ENCODE results near the gene ITGB1BP2. TPM values are rescaled to one million over a fixed set of nuclear protein-coding genes. Genes with fewer than 3 reads are reported as not detected.
A peak's percentile ranks its signal among the peaks of the same experiment; 100 is the strongest.

Gene ITGB1BP2
- 1 to 10 TPM in 1 of 4 donors, under 1 TPM in 2, not detected in 1; 0.16 to 1.9 (median 0.21) TPM for total RNA-seq

DNA sequence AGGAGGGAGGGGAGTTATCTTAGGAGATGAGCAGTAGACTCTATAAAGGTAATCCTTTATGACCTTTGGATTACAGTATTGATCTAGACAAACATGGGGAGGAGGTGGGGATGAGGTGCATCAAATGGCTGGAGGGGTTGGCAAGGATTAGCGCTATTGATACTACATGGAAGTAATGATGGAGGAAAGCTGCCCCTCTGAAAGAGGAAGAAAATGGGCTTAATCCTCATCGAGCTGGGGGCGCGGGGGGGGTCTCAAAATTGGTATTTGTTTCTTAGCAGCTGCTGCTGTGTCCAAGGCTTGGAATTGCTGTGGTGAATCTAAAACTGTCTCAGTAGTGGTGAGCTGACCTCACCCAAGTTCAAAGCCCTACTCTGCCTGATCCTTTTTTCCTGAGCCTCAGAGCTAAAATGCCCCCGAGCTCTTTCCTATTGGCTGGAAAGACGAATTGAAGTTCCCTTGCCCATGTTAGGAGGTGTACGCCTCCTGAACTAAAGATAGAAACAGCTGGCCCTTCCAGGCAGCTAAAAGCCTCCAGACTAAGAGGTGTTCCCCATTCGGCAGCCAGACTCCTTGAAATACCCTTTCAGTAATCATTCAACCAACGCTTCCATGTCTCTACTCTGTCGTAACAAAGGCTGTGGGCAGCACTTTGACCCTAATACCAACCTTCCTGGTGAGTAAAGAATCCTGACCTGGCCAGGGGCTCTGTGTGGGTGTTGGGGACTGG is at the start of gene ITGB1BP2:
Gene ITGB1BP2, plus strand, starts transcription at position 556 of the 730 bp plus-strand sequence. Its CDS starts 57 bp downstream, at position 613.
- 50 to 60% methylated on average over 10 of the region's 10 CpGs for WGBS, 2 donors
- TF ChIP-seq, protein P1, sequence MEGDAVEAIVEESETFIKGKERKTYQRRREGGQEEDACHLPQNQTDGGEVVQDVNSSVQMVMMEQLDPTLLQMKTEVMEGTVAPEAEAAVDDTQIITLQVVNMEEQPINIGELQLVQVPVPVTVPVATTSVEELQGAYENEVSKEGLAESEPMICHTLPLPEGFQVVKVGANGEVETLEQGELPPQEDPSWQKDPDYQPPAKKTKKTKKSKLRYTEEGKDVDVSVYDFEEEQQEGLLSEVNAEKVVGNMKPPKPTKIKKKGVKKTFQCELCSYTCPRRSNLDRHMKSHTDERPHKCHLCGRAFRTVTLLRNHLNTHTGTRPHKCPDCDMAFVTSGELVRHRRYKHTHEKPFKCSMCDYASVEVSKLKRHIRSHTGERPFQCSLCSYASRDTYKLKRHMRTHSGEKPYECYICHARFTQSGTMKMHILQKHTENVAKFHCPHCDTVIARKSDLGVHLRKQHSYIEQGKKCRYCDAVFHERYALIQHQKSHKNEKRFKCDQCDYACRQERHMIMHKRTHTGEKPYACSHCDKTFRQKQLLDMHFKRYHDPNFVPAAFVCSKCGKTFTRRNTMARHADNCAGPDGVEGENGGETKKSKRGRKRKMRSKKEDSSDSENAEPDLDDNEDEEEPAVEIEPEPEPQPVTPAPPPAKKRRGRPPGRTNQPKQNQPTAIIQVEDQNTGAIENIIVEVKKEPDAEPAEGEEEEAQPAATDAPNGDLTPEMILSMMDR (IDR thresholded peaks at IDR 0.05): no peak
- no peak for TF ChIP-seq POLR2A (IDR thresholded peaks at IDR 0.05)
- intact Hi-C loops (cut with DNase I; ENCODE audit: low total_unique reads): no loop called here
- DNase-seq (ENCODE audit: low spot score in 2 of 2): peak in 1 of 2 donors; percentile 50
- no peak within 1 kb of the TSS for H3K4me3 ChIP-seq (ENCODE audit: low read depth, poor library complexity, severe bottlenecking)

DNA sequence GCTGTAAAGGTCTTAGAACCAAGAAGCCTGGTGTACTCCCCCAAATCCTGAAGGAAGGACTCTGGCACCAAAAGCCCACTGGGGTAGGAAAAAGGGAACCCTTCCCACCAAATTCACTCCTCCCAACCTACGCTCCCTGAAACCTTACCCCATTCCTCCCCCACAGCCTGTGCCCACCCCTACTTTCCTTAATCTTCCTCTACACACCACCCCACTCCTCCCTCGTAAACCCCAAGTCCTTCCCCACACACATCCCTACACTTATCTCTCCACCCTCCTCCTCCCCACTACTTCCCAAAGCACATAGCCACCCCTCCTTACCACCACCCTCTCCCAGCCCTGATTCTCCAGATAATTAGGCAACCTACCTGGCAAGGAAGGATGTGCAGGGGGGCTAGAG is 49.3 kb upstream of the ITGB1BP2 start:
- WGBS, 2 donors: 70 to 79% methylated on average over 2 of the region's 2 CpGs
- no peak for TF ChIP-seq POLR2A (IDR thresholded peaks at IDR 0.05)
- TF ChIP-seq, protein P1 (IDR thresholded peaks at IDR 0.05): no peak
- intact Hi-C loops (cut with DNase I; ENCODE audit: low total_unique reads): no loop called here
- no peak for DNase-seq (ENCODE audit: low spot score in 2 of 2)
- no peak overlapping the region for H3K4me3 ChIP-seq (ENCODE audit: low read depth, poor library complexity, severe bottlenecking)

DNA sequence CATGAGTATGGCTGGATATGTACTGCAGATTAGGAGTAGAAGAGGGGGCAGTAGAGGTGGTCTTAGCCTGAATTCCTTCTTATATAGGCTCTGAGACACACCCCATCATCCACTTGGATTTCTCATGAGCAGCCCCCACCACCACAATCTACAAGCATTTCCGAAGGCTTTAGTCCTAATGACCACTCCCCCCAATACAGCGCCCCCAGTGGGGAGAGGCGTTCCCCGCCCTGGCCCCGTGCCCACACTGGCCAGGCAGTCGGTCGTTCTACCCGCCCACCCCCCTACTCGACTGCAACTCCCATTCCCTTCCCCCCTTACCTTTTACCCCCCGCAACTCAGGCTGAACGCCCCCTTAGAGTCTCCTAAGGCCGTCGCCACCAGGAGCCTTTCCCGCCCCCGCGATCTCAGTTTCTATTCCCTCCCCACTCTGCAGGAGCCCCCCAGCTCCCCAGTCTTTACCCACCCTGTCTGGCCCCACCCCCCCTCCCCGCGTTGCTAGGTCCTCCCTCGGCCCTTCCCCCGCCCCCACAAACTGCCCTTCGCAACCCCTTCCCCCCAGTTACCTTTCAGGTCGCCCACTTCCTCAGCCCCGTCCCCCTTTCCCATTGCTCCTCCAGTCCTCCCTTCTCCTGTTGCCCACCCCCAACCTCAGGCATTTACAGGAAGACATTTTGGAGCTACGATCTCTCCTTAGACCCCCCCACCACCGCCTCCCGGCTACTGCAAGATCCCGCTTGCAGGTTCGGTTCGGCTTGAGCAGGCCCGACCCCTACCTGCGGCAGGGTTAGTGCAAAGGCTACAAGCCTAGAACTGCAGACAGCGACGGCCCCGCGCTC is 48.1 kb upstream of the ITGB1BP2 start:
- intact Hi-C loops (cut with DNase I; ENCODE audit: low total_unique reads): no loop called here
- H3K4me3 ChIP-seq (ENCODE audit: low read depth, poor library complexity, severe bottlenecking): peak overlapping the region; percentile 60
- 3 to 44% methylated on average over 26 to 28 of the region's 35 CpGs for whole genome bisulfite sequencing, 2 donors
- TF ChIP-seq, protein P1 (IDR thresholded peaks at IDR 0.05): no peak
- no peak for TF ChIP-seq POLR2A (IDR thresholded peaks at IDR 0.05)
- no peak for DNase-seq (ENCODE audit: low spot score in 2 of 2)

DNA sequence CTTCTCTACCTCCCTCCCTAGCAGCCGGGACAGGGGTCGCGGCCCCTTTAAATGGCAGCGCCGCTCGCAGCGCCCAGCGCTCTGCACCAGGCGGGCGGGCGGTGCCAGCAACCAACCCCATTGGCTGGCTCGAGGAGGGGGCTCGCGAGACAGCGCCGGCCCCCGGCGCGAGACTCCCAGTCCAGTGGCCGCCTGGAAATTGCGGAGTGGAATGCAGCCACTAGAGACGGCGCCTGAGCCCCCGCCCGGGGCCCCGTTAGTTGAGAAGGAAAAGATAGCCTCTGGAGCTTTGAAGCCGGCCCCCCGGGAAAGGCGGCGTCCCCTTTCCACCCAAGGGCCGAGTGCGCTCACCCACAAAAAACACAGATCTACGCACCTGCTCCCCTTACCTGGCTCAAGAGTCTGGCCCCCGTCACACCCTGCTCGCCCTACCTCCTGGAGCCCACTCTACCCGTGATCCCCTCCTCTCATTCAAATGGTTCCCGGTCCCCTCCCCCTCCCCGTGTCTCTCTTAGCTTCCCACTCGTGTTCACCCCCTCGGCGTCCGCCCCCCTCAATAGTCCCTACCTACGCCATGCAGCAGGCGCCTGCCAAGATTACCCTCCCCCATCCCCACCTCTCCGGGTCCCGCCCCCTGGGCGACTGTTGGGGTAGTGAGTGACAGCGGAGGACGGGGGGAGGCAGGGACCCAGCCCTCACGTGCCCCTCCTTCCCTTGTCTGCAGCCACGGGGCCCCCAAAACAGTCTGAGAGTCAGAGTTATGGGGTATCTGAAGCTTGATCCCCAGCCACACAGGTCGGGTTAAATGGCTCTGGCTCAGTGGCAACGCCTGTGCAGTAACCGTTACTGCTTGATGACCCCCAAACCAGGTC is 47.2 kb upstream of the ITGB1BP2 start, which contains the start of gene ZMYM3:
Gene ZMYM3, minus strand, starts transcription at position 49 of the 872 bp plus-strand sequence. CDS start 885 bp downstream, outside the sequence.
- TF ChIP-seq, protein P1 (IDR thresholded peaks at IDR 0.05): no peak
- TF ChIP-seq POLR2A (IDR thresholded peaks at IDR 0.05): no peak
- DNase-seq (ENCODE audit: low spot score in 2 of 2): peak; percentile 71 to 95
- 2 to 34% methylated on average over 19 to 41 of the region's 54 CpGs for WGBS, 2 donors
- intact Hi-C loops (cut with DNase I; ENCODE audit: low total_unique reads): no loop called here
- peak within 1 kb of the TSS; percentile 60 for H3K4me3 ChIP-seq (ENCODE audit: low read depth, poor library complexity, severe bottlenecking)

DNA sequence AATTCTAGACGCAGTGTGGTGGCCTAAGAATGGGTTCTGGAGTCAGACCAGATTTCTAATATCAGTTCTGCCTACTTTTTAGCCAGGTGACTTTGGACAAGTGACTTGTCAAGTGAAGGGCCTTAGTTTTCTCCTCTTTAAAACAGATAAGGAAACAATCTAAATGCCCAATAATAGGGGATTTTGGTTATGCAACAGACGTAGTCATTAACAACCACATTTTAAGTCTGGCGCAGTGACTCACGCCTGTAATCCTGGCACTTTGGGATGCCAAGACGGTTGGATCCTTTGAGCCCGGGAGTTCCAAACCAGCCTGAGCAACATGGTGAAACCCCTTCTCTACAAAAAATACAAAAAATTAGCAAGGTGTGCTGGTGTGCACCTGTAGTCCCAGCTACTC is 45.5 kb upstream of the ITGB1BP2 start:
- no peak for TF ChIP-seq POLR2A (IDR thresholded peaks at IDR 0.05)
- TF ChIP-seq, protein P1 (IDR thresholded peaks at IDR 0.05): no peak
- DNase-seq (ENCODE audit: low spot score in 2 of 2): no peak
- no peak overlapping the region for H3K4me3 ChIP-seq (ENCODE audit: low read depth, poor library complexity, severe bottlenecking)
- intact Hi-C loops (cut with DNase I; ENCODE audit: low total_unique reads): no loop called here
- WGBS, 2 donors: 53 to 71% methylated on average over 6 of the region's 6 CpGs

Data from lower leg skin (tissue), 4 donors.